C4-2B (cell line): ENCODE measurements around the gene GAS7.

Source experiments
- H3K27ac ChIP-seq: fragments of 450-650 bp; 2 replicates; pipeline ENCODE4 v1.5.1; 2017
- CTCF ChIP-seq: fragments of 450-650 bp; conservative IDR thresholded peaks from 2 replicates; pipeline ENCODE4 v1.5.1; 2017; ENCODE audit warnings: mild to moderate bottlenecking
- ZFX ChIP-seq: fragments of 450-650 bp; IDR thresholded peaks from 2 replicates; pipeline ENCODE4 v1.6.1; 2017

Gene GAS7

GRCh38 chr17:9868552-9868951 is 329.9 kb downstream of the GAS7 start:
- TF ChIP-seq ZFX (no peak), CTCF (no peak)
- H3K27ac ChIP-seq, result no peak overlapping the region

GRCh38 chr17:9865586-9865985 is 332.8 kb downstream of the GAS7 start:
- H3K27ac ChIP-seq, result no peak overlapping the region

GRCh38 chr17:9862949-9863348 is 335.5 kb downstream of the GAS7 start:
- no peak for TF ChIP-seq CTCF
- no peak overlapping the region for H3K27ac ChIP-seq

More at GRCh38 chr17:9865586-9865985, 332.8 kb downstream of the GAS7 start:
- TF ChIP-seq ZFX (no peak), CTCF (no peak)

GRCh38 chr17:9862220-9862619 is 336.2 kb downstream of the GAS7 start:
- no peak for TF ChIP-seq ZFX
- no peak for TF ChIP-seq CTCF
- no peak overlapping the region for H3K27ac ChIP-seq

- H3K27ac ChIP-seq, result no peak overlapping the region
- no peak for TF ChIP-seq CTCF
- no peak for TF ChIP-seq ZFX
Measured at GRCh38 chr17:9860851-9861250, 337.6 kb downstream of the GAS7 start.
